Measurements from ENCODE around the gene TTC27.
"Not testable (repeated sequence)": the region's sequence is repeated elsewhere in the genome, so short reads cannot be mapped to it uniquely, and the experiment has no call there.

The TTC27 gene

DNA sequence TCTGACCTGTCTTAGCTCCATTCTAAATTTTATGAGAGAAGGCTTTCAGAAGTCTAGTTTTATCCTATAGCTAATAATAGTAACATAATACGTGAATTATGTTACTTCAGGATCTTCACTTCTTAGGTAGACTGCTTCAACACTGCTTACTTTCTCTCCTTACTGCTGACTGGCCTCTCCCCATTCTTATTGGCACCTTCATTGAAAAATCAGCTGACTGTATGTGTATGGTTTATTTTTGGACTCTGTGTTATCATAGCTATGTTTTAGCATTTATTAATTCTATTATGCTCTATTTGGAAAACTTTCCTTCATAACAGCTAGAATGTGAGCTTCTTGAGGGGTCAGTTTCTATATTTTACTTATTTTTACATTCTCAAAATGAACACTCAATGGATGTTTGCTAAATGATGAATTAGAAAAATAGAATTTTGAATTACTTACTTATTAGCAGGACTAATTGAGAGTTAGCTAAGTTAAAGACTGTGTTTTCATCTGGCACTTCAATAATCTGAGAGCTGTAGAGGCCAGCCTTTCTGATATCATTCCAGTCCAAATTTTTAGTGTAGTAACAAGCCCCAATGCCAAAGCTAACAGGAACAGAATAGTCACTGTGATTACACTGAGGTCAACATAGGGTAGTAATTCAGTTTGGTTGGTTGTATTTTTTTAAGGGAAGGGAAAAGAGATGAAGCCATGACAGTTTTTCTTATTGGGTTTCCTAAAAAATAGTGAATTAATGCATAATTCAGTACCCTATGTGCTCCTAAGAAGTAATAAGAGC, 92.3 kb downstream of the TTC27 start:
- no peak for DNase-seq (ENCODE audit: low spot score)

DNA sequence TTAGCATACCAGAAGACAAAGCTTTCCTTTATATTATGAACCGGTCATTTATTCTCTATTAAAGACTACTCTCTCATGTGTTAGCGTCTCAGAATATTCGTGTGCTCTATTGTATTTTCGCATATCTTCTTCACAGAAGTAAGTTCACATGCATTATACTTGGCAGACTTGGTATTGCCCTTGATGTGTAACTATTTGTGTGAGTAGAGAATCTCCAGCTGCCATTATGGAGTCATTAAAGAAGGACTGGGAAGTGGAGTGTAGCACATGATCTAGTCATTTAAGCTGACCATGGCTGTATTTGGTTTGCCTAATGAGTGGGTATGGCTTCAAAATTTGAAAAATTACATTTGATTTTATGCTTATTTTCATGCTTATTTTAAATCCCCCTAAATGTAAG, 92.9 kb downstream of the TTC27 start:
- no peak for DNase-seq (ENCODE audit: low spot score)

DNA sequence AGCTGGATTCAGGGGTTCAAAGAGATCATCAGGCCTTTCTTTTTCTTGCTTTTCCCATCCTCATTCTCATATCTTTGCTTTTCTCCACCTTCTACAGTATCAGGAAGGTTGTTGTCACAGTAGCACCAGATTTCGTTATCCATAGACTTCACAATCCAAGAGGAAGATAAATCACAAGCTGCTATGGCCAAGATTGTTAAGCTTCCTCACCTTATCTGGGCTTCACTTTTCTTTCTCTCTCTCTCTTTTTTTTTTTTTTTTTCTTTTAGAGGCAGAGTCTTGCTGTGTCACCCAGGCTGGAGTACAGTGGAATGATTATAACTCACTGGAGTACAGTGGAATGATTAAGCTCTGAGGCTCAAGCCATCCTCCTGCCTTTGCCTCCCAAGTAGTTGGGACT, 93.5 kb downstream of the TTC27 start:
- no peak for DNase-seq (ENCODE audit: low spot score)

DNA sequence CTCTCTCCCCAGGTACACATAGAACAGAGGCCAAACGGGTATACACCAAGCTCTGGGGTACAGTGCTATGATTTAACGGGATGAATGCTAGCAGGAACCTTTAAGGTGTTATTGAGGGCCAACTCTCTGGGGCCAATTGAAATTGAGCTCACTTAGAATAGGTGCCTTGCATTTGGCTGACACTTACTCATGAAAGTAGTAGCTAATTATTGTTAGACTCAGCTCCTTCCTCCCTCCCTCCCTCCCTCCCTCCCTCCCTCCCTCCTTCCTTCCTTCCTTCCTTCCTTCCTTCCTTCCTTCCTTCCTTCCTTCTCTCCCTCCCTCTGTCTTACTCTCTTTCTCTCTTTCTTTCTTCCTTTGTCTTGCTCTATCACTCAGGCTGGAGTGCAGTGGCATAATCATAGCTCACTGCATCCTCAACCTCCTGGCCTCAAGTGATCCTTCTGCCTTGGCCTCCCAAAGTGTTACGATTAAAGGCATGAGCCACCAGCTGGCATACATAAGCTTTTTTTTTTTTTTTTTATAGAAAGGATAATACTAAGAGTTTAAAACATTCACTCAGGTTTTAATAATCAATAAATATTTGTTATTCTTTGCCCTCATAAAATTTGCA, 95.7 kb downstream of the TTC27 start:
- no peak for DNase-seq (ENCODE audit: low spot score)

DNA sequence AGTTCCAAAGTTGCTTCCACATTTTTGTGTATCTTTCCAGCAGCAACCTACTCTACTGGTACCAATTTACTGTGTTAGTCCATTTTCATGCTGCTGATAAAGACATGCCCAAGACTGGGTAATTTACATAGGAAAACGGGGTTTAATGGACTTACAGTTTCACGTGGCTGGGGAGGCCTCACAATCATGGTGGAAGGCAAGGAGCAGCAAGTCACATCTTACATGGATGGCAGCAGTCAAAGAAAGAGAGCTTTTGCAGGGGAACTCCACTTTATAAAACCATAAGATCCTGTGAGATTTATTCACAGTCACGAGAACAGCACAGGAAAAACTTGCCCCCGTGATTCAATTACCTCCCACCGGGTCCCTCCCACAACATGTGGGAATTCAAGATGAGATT, 98.8 kb downstream of the TTC27 start:
- DNase-seq (ENCODE audit: low spot score): not testable (repeated sequence)

DNA sequence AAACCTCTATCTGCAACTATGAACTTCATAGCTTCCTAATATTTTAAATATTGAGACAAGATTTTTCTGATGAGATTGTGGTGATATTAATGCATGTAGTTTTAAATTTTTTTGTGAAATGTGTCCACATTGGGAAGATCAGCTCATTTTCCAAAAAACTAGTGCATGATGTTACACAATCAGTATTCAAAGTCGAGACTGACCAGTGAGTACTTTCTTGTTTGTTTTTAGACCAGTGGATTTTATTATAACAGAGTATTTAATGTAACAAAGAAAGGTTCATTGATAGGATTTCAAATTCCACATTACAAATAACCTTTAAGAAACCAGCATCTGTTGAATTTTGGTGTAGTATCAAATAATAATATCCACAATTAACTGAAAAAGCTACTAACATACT, 99.3 kb downstream of the TTC27 start:
- DNase-seq (ENCODE audit: low spot score): no peak

DNA sequence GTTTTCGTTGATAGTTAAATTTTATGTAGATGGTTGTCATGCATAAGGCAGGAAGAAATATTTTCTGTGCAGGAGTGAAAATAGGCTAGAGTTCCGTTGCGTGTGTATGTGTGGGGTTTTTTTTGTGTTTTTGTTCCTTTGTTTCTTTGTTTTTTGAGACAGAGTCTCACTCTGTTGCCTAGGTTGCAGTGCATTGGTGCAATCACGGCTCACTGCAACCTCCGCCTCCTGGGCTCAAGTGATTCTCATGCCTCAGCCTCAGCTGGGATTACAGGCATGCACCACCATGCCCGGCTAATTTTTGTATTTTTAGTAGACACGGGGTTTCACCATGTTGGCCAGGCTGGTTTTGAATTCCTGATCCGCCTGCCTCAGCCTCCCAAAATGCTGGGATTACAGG, 103.1 kb downstream of the TTC27 start:
- not testable (repeated sequence) for DNase-seq (ENCODE audit: low spot score)

DNA sequence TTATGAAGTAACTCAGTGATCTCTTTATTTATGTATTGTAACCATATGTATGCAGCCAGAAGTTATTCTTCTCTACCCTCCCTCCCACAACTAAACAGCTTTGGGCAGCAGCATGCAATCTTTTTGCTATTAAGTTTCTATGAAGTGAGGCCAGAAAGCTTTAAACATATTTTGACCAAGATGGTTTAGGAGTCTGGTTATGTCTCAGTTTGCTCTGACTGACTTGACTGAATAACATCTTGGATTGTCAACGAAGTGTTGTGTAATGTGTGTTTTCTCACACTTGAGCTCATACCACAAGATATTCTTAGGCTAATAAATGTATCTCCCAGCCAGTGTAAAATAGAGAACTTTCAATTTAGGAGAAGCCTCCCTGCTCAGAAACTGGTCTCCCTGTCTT, 104.3 kb downstream of the TTC27 start:
- DNase-seq (ENCODE audit: low spot score): no peak

DNA sequence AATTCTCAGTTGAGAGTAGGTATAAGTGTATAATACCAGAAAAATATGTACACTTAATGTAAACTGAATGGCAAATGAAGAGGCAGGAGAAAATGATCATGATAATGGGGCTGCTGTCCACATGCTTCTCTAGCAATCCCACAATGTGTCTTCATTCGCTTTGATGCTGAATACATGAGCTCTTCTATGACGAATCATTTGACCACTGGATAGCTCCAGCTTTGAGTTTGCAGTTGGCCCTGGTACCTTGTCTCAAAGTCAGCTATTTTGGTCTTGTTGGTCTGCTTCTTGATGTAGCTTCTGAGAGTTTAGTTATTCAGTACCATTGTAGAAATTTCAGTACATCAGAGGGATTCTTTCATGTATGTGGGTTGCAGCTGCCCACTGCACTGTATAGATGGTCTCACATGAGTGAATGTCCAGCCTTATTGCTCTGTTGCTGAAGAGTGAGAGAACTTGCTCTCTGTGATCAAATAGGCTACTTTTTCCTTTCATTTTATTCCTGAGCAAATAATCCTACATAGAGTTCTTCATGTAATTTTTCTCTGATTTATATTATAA, 105.1 kb downstream of the TTC27 start:
- no peak for DNase-seq (ENCODE audit: low spot score)

DNA sequence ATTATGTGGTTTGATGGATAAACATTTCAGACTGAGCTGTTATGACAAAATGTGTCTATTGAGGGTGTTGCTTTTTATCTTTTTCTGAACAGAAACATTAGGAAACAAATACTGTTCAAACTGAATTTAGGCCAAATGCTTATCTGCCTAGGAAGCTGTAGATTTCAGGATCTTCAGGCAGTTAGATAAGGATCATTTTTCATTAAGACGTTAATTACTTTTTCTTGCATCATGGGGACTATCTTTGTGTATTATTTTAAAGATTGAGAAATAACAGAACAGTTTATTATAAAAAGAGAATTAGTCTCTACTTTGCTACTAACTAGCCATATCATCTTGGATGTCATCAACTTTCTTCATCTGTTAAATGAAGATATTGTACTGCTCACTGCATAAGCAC, 107.5 kb downstream of the TTC27 start:
- DNase-seq (ENCODE audit: low spot score): no peak

DNA sequence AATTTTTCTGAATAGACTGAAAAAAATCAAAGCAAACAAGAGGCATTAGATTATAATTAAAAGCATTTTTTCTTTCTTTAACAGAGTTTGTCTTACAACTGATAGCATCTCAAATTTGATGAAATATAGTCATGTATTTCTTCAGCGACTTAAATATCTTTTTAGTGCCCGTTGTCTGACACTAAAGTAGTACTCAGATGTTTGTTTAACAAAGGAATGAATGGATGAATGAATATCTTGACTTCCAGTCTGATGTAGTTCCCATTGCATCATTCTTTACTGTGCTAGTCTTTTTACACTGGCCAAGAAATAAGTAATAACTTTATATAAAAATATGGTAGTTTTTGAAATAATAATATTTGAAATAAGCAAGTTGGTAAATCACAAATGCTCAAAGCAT, 111.1 kb downstream of the TTC27 start:
- no peak for DNase-seq (ENCODE audit: low spot score)

DNA sequence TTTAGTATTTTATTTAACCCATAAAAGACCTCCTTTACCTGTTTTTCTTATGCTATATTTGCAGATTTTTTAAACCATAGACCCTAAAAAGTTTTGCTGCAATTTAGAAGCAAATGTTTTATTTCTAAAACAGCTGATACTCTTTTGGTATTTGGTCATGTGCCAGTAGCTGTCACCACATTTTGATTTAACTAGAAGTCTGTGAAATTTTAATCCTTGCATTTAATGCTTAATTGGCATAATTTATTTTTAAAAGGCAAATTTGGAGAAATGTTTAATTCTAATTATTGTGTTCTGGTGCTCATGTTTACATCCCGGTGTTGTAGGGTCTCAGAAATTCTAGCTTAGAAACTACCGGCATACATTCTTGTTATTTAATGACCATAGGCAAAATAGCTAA, 111.8 kb downstream of the TTC27 start:
- no peak for DNase-seq (ENCODE audit: low spot score)

DNA sequence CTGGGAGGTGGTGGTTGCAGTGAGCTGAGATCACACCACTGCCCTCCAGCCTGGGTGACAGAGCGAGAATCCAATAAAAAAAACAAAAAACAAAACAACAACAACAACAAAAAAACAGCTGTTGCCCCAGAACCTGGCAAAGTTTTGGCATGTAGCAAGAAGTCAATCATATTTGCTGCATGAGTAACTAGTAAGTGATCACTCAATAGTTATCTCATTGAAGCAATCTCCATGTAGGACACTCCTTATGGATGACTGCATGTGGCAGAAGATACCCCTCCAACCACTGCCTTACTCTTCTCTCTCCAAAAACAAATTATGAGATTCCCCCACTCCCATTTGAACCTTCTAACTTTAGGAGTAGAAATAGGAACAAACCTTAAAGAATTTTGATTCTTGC, 113.7 kb downstream of the TTC27 start:
- no peak for DNase-seq (ENCODE audit: low spot score)

DNA sequence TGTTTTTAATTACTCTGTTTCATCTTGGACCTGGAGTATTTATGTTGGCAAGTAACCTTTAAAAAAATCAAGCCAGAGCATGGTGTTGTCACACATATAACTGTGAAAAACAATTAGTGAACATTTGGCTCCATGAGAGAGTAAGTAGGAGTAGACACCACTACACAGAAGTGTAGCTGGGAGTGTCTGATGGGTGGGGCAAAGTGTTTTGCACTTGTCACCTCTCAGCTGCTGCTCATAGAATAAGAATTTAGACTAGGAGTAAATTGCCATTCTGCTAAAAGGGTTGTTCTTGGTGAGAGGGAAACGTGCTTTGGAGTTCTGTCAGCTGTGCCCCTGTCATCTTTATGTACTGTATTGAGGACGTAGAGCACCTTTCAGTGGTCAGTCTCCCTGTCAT, 114.5 kb downstream of the TTC27 start:
- no peak for DNase-seq (ENCODE audit: low spot score)

DNA sequence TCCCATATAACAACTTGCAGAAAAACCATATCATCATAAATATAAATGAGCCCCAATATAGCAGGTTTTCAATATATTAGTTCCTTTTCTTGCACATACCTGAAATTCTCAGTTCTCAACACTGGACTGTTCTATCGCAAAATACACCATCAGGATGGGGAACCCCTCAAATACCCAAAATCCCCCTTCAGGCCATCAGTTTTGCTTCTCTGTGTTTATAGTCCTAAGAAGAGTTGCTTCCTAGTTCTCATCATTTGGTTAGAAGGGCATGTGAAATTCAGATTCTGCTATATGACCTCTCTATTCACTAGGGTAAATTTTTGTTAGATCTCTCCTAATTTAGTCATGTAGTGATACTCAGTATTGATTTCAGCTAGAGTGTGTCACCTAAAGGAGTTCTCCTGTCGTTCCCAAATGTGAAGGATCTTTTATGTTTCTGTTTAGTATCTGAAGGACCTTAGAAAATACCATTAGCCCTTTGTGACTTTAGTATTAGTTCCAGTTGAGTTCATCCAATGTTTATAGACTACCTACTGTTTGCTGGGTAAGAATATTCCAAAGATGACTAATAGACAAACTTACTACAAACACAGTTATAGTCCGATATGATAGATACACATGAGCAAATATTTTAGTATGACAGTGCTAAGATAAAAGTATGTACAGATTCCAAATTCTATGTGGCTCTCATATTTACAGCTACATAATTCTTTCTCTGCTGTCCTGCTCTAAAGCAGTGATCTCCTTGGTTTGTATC, 115.8 kb downstream of the TTC27 start:
- no peak for DNase-seq (ENCODE audit: low spot score)

DNA sequence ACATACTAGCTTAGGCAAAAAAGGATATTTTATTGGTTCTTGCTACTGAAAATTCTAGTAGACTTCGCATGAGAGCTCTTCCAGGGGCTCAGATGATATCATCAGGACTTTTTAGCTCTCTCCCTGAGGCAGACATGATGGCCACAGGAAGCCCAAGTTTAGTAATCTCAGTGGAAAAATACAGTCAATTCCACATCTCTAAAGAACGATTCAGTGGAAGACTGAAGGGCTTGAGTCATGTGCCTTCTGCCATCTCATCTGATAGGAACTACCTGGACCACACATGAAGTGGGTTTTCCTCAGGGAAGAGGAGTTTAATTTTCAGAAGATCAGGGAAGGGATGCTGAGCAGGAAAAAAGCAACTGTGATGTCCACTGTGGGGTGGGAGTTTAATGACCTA, 117.3 kb downstream of the TTC27 start:
- no peak for DNase-seq (ENCODE audit: low spot score)

DNA sequence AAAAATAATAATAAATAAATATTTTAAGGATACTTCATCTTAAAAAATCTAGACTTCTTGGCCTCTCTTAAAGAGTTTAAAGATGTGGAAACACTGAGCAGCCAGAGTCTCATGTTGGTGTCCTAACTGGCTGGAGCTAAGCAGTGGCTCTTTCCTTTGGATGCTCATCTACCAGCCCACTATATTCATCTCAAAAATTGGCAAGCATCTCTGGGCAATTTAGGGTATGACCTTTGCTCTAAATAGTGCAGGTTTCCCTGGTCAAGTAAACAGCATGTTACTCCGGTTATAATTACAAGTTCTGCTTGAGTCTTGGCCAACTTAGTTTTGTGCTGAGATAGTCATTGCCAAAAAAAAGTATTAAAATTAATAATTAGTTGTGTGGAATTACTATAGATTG, 117.8 kb downstream of the TTC27 start:
- no peak for DNase-seq (ENCODE audit: low spot score)

DNA sequence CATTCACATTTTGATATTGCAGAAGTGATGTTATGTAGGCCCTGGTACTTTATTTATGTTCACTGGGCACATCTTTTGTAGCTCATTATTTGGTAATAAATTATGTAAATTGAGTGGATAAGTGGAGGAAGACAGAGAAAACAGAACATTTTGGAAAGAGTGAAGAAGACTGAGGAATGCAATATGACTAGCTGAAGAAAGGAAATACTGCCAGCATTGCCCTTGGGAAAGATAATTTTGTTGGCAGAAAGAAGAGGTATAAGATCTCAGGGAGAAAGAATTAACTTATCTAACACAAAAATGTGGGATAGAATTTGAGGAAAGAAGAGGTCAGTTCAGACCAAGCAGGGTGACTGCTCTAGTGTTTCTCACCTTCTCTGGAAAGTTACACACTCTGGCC, 118.8 kb downstream of the TTC27 start:
- no peak for DNase-seq (ENCODE audit: low spot score)

DNA sequence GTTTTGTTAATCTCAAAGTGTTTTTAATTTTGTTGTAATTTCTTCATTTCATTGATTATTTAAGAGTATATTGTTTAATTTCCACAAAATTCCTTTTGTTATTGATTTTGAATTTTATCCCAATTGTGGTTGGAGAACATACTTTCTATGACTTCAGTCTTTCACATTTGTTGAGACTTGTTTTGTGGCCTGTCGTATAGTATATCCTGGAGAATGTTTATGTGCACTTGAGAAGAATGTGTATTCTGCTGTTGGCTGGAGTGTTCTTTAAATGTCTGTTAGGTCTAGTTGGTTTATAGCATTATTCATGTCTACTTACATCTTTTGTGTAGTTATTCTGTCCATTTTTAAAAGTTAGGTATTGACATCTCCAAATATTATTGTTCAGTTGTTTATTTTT, 120.3 kb downstream of the TTC27 start:
- DNase-seq (ENCODE audit: low spot score): no peak

DNA sequence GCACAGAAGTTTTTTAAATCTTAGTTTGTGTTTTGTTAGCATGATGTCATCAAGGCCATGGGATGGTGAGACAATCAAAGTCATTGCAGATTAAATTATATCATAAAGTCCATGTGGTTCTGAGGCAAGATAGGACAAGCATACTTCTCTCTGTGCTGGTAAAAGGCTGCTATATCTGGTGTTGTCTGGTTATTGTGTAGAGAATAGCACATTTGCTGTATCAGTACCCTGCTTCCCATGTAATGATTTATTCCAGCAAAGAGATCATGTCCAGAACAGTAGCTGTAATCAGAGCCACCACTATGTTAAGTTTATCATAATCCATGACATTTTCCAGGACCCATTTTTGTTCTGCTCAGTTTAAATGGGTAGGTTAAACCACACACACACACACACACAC, 123.0 kb downstream of the TTC27 start:
- no peak for DNase-seq (ENCODE audit: low spot score)

DNA sequence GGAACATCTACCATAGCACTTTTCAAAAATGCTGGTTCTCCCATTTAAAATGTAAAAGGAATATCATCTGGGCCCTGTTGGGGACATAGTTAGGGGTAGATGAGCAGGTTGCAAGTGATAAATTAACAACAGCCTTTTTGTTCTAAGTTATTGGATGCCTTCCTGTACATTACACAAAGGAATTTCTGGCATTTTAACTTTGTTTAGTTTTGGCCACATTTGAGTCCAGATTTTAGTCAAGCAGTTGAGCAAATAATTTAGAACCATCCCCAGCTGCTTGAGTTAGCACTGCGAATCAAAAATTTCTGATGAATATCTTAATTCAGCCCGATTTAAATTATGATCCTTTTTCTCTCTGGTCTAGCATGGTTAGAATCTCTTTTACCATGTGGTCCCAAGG, 124.4 kb downstream of the TTC27 start:
- no peak for DNase-seq (ENCODE audit: low spot score)

DNA sequence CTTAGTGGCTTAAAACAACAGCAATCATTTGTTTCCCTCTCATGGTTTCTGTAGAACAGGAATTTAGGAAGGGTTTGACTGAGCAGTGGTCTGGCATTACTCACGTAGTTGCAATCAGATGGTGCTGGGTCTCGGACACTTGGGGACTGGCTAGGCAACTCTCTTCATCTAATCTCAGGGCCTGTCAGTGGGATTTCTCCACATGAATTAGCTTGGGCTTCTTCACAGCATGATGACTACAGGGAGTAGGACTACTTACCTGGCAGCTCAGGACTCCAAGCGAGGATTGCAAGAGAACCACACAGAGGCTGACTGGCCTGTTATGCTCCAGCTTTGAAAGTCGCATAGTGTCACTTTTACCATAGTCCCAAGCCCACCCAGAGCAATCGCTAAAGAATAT, 125.1 kb downstream of the TTC27 start:
- no peak for DNase-seq (ENCODE audit: low spot score)

DNA sequence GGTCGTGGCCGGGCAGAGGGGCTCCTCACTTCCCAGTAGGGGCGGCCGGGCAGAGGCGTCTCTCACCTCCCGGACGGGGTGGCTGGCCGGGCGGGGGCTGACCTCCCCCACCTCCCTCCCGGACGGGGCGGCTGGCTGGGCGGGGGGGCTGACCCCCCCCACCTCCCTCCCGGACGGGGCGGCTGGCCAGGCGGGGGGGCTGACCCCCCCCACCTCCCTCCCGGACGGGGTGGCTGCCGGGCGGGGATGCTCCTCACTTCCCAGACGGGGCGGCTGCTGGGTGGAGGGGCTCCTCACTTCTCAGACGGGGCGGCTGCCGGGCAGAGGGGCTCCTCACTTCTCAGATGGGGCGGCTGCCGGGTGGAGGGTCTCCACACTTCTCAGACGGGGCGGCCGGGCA, 126.8 kb downstream of the TTC27 start:
- not testable (repeated sequence) for DNase-seq (ENCODE audit: low spot score)
